NCI-H2227 (cell line): Measurements from ENCODE around the gene PCDHB11.
A peak's percentile ranks its signal among the peaks of the same experiment; 100 is the strongest.
"Not testable (repeated sequence)": the region's sequence is repeated elsewhere in the genome, so short reads cannot be mapped to it uniquely, and the experiment has no call there.

Experiments
- DNase-seq: peaks from one replicate; lab custom pipeline; 2025; ENCODE audit not compliant: unreplicated experiment; lab: John Stamatoyannopoulos, UW

Gene PCDHB11

DNA sequence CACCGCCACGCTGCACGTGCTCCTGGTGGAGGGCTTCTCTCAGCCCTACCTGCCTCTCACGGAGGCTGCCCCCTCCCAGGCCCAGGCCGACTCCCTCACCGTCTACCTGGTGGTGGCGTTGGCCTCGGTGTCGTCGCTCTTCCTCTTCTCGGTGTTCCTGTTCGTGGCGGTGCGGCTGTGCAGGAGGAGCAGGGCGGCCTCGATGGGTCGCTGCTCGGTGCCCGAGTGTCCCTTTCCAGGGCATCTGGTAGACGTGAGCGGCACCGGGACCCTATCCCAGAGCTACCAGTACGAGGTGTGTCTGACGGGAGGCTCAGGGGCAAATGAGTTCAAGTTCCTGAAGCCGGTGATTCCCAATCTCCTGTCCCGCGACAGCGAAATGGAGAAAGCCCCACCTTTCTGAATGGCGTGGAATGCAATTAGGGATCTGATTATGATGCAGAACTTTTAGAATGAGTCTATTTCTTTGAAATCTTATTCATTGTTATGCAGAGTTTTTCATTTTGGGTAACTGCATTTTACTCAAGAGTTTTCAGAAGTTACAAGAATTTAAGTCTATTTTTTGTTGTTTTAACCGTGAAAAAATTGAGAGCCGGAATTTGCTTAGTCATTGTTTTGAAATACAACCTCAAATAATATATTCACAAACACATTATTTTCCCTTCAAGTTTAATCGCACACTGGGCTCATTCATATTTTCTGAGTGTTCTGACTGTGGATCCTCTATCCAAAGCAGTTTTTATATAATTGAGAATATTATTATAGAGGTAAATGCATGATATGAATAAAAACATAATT lies 37.3 kb downstream of the PCDHB11 start:
- DNase-seq = no peak

GRCh38 chr5:141241496-141241895 lies 42.1 kb downstream of the PCDHB11 start:
- no peak for DNase-seq

GRCh38 chr5:141245250-141245717 lies 45.9 kb downstream of the PCDHB11 start, which contains the start of gene PCDHB15:
TSS of gene PCDHB15 (plus strand) at chr5:141245395. CDS start at chr5:141245579, 184 bp downstream.
- DNase-seq = peak; percentile 11

DNA sequence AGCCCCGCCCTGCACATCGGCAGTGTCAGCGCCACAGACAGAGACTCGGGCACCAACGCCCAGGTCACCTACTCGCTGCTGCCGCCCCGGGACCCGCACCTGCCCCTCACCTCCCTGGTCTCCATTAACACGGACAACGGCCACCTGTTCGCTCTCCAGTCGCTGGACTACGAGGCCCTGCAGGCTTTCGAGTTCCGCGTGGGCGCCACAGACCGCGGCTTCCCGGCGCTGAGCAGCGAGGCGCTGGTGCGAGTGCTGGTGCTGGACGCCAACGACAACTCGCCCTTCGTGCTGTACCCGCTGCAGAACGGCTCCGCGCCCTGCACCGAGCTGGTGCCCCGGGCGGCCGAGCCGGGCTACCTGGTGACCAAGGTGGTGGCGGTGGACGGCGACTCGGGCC lies 47.5 kb downstream of the PCDHB11 start:
- DNase-seq = not testable (repeated sequence)

- DNase-seq = not testable (repeated sequence)
Observed at GRCh38 chr5:141247434-141247833, 48.0 kb downstream of the PCDHB11 start.

DNA sequence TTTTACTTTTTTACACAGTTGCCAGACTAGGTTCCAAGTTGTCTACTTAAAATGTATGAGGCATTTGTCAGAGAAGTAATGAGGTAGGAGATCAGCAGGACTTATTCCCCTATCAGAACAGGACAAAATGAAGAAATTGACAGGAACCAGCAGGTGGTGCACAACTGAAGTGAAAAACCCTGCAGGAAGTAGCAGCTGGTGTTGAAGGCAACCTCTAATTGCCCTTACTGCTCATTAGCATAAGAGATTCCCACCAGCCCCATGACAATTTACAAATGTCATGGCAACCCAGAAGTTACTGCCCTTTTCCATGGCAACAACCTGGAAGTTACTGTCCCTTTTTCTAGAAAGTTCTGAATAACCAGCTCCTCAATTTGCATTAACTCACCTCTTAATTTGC lies 51.1 kb downstream of the PCDHB11 start:
- no peak for DNase-seq
